HG02623 (cell line): ENCODE measurements around the gene MTF1.
A peak's percentile ranks its signal among the peaks of the same experiment; 100 is the strongest.
"Not testable (repeated sequence)": the region's sequence is repeated elsewhere in the genome, so short reads cannot be mapped to it uniquely, and the experiment has no call there.

Source experiments
- ATAC-seq: cut with Tn5 transposase; IDR thresholded peaks from one replicate; pipeline ENCODE4 v1.9.1; 2021; ENCODE audit warnings: moderate library complexity; ENCODE audit not compliant: unreplicated experiment

MTF1 gene

DNA sequence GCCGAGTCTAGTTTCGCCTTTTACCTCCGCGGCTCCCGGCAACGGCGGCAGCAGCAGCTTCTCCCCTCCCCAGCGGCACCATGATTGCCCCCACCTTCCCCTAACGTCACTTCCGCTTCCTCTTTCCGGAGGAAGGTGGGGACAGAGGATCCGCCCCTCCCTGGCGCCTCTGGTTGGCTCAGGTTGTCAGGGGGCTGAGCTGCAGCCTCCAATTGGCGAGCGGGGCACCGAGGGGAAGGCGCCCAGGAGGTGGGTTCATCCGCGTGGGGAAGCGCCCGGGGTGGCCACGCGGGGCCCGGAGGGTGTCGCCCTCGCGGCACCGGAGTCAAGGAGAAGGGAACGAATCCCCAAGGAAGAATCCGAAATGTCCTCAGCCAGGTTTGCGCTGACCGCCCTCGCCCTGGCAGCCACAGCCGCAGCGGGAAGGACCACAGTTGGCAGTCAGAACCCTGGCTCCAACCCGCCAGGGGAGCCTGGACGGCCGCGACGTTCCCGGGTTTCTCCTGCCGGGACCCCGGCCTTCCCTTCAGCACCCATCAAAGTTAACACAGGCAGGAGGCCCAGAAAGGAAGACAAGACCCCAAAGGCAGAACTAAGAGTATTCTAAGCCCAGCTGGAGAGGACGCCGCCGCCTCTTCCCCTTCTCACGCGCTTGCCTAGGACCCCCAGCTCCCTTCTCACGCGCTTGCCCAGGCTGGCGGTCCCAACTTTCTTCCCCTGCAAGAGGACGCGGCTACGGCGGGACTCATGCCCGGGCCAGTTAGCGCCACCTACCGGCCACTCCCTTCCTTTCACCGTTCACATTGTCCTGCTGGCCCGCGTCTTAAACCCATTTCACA lies at the start of gene MTF1:
Gene MTF1, minus strand, starts transcription at position 86 of the 839 bp plus-strand sequence. CDS start 1,934 bp downstream, outside the sequence.
- ATAC-seq: peak; percentile 89

DNA sequence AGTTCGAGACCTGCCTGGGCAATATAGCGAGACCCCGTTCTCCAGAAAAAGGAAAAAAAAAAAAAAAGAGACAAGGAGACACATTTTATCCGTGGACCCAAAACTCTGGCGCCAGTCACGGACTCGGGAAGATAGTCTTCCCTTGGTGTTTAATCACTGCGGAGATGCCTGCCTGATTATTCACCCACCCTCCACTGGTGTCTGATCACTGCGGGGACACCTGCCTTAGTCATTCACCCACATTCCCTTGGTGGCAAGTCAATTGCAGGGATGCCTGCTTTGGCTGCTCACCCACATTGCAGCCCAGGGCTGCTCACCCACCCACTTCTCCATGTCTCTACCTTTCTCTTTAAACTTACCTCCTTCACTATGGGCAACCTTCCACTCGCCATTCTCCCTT lies 49.1 kb upstream of the MTF1 start:
- not testable (repeated sequence) for ATAC-seq

DNA sequence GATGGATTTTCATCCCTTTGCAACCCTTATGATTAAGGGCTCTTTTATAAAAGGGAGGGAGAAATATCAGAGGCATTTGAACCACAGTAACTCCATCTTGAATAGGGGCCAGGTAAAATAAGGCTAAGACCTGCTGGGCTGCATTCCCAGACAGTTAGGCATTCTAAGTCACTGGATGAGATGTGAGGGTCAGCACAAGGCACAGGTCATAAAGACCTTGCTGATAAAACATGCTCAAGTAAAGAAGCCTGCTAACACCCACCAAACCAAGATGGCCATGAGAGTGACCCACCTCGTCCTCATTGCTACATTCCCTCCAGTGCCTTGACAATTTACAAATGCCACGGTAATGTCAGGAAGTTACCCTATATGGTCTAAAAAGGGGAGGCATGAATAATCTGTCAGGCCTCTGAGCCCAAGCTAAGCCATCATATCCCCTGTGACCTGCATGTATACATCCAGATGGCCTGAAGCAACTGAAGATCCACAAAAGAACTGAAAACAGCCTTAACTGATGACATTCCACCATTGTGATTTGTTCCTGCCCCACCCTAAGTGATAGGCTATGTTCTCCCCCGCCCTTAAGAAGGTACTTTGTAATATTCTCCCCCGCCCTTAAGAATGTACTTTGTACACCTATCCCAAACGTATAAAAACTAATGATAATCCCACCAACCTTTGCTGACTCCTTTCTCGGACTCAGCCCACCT lies 48.2 kb upstream of the MTF1 start:
- not testable (repeated sequence) for ATAC-seq

DNA sequence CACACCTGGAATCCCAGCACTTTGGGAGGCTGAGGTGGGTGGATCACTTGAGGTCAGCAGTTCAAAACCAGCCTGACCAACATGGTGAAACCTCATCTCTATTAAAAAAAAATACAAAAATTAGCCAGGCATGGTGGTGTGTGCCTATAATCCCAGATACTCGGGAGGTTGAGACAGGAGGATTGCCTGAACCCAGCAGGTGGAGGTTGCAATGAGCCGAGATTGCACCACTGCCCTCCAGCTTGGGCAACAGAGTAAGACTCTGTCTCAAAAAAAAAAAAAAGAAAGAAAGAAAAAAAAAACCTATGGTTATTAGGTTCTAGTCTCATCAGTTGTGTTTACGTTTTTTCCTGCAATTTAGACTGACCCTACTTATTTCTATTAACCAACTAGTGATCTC lies 47.2 kb upstream of the MTF1 start:
- ATAC-seq: not testable (repeated sequence)

DNA sequence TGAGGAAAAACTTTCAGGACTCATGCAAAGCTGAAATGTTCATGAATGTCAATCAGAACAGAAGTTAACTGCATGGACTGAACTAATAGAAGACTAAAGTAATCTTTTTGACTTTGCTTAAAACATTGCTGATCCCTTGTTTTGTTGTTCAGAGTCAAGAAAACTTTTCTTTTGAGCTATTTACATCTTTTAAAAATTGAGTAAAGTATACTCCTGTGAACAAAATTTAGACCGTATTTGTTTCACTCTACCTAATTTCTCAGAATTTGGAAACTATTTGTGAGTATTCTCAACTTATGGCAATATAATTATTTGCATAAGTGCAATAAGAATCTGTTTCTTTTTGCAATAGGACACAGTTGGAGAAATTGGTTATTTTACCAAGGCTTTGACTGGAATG lies 46.3 kb upstream of the MTF1 start:
- no peak for ATAC-seq

DNA sequence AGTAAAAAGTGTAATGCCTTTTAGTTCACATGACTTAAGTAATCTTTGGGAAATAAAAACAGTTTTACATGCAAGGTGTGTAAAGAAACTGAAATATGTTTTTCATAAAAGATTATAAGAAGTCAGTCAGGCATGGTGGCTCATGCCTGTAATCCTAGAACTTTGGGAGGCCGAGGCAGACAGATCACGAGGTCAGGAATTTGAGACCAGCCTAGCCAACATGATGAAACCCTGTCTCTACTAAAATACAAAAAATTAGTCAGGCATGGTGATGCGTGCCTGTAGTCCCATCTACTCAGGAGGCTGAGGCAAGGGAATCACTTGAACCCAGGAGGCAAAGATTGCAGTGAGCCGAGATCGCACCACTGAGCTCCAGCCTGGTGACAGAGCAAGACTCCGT lies 44.5 kb upstream of the MTF1 start:
- ATAC-seq: not testable (repeated sequence)

DNA sequence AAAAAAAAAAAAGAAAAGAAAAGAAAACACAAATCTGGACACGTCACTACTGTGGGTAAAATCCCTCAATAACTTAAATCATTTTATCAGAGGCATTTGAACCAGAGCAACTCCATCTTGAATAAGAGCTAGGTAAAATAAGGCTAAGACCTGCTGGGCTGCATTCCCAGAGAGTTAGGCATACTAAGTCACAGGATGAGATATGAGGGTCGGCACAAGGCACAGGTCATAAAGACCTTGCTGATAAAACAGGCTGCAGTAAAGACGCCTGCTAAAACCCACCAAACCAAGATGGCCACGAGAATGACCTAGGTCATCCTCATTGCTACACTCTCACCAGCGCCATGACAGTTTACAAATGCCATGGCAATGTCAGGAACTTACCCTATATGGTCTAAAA lies 43.6 kb upstream of the MTF1 start:
- no peak for ATAC-seq

DNA sequence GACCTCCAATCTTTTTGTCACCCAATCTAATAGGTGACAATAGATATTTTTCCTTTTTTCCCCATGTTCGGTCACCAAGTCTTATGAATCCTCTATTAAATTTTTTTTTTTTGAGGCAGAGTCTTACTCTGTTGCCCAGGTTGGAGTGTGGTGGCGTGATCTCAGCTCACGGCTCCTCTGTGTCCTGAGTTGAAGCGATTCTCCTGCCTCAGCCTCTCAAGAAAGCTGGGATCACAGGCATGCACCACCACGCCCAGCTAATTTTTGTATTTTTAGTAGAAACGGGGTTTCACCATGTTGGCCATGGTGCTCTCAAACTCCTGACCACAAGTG lies 42.5 kb upstream of the MTF1 start:
- no peak for ATAC-seq

DNA sequence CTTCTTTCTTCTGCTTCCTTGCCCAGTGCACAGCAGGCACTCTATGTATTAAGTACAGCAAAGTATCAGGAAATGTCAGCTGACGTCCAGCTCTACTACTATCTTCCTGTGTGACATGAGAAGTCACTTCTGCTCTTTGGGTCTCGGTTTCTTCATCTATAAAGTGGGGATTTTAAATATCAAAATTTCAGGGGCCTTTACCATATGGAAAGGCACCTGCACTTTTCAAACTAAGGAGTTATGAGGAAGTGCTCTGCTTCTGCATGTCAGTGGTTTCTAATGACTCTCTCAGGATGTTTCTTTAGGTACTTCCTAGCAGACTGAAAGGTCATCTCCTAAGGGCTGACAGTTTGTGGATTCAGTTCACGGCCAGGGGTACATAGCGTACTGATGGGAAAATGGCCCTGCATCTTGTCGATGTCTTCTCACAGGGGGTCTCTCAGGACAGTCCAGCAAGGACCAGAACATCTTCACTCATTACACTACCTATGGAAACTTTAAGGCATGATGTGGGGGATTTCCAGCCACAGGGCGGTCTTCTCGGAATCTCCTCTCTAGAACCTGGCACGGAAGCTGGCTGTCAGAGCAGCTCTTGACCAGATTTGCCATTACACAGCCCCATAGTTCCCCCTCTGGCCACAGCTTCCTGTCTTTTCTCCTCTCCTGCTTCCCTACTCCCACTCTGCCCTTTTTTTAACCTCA lies 42.0 kb upstream of the MTF1 start:
- no peak for ATAC-seq

DNA sequence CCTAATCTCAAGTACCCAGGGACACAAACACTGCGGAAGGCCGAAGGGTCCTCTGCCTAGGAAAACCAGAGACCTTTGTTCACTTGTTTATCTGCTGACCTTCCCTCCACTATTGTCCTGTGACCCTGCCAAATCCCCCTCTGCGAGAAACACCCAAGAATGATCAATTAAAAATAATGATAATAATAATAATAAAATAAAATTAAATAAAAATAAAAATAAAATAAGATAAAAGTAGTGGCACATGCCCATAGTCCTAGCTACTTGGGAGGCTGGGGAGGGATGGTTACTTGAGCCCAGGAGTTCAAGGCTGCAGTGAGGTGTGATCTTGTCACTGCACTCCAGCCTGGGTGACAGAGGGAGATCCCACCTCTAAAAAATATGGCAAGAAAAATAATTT lies 38.2 kb upstream of the MTF1 start:
- ATAC-seq: not testable (repeated sequence)

DNA sequence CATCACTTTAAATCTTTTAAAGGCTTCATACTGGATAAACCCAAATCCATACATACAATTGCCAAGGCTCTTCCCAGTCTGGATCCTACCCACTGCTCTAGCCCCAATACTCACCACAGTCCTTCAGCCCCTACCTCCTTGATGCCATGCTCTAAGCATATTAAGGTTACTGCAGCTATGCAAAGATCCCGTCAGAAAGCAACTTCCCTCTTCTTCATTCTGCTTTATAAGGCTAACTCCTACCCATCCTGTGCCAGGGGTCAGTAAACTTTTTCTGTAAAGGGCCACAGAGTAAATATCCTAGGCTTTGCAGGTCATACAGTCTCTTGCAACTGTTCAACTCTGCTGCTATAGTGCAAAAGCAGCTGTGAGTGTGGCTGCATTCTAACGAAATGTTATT lies 34.3 kb upstream of the MTF1 start:
- ATAC-seq: no peak

DNA sequence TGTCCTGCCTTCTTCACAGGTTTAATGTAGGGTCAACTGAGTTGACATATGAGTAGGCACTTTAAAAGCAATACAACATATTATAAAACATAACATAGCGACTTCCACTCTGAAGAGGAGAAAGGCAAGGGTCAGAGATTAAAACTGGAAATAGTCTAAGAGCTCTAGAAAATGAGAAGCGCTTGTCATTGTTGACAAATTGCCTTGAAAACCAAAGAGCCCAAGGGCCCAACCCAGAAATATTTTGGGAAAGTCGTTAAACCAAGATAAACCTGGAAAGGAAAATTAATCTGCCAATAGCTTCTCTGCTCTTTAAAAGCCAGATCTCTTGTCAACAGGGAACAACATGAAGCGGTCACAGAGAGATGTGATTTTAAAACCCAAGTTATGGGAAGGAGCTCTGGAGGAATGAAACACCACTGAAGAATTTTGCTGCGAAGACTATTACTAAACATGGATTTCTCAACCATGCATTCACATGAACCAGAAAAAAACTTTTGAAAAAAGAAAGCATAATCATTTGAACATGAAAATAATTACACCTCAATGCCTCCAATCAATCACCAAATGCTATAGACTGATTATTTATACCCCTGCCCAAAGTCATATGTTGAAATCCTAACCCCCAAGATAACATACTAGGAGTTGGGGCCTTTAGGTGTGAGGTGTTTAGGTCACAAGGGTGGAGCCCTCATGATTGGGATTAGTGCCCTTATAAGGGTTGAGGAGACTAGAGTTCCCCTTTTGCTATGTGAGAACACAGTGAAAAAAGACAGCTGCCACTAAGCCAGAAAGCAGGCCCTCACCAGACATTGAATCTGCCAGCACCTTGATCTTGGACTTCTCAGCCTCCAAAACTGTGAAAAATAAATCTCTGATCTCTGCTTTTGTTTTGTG lies 33.0 kb upstream of the MTF1 start:
- no peak for ATAC-seq

DNA sequence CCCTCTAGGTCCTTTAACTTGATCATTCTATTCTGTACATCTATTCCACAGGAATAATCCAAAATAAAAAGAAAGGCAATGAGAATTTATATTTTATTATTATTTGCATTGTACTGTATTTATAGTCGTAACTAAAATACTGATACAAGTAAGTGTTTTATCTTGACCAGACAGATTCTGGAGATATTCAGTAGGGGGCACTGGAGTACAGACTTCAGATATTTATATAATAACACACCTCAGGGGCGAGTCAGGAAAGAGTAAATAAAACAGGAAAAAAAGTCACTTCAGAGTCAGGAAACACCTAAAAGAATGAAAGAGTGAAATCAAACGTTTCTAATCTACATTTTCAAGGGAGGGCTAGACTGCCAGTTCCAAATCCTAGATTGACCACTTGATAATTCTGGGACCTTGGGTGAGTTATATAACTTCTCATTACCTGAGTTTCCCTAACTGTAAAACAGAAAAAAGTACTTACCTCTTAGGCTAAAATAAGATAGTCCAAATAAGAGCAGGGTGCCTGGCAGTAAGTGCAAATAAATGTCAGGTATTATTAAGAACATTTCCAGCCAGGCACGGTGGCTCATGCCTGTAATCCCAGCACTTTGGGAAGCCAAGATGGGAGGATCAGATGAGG lies 31.1 kb upstream of the MTF1 start:
- ATAC-seq: no peak

DNA sequence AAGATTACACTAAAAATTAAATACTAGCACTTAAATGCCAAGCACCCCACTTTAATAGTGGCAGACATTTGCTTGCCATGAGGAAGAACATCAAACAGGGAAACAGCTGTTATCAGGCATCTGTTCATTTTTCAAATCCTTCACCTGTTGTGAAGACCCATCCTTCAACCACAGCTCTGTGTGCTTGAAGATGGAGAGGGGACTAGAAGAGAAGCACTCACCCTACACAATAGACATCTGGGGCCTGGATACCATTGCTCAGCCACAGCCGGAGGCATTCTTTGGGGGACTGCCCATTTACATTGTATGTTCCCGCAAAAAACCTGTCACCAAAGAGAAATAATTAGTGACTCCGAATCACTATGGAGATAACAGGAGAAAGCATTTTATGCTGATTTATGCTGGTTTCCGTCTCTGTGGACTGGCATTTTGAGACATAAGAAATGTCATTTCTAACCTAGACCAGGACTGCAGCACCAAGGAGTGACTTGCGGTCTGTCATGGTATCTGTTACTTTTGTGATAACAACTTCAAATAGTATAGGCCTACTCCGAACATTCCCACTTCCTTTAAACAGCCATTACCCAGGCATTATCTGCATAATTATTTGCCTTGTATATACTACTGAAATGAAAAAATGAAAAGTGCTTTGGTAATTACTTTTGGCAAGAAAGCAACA lies 28.8 kb upstream of the MTF1 start:
- no peak for ATAC-seq

DNA sequence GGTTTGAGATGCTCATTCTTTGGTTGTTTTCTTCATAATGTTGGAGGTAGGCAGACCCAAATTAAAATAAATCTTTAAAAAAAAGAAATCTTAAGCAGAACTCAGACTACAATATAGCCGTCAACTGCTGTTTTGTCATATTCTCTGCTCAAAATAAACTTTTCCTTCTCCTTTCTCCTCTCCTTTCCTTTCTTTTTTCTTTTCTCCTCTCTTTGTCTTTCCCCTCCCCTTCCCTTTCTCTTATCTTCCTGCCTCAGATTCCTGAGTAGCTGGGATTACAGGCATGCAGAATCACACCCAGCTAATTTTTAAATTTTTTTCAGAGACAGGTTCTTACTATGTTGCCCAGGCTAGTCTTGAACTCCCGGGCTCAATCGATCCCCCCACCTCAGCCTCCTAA lies 24.8 kb upstream of the MTF1 start:
- no peak for ATAC-seq

DNA sequence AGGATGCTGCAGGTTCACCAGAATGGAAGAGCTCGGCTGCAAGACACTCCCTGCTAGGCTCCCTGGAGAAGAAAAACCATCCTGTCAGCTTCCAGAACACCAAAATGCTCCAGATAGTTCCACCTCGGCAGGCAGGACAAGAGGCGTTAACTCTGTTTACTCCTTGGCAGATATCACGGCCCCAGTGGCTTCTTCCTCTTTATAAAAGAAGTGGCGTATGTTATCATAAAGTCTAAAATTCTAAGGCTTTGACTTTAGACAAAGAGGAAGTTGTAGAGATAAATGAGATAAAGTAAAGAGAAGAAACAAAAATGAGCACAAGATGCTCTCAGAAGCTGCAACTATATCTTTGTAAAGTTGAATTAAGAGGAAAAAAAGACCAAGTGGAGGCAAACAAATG lies 24.3 kb upstream of the MTF1 start:
- ATAC-seq: no peak

DNA sequence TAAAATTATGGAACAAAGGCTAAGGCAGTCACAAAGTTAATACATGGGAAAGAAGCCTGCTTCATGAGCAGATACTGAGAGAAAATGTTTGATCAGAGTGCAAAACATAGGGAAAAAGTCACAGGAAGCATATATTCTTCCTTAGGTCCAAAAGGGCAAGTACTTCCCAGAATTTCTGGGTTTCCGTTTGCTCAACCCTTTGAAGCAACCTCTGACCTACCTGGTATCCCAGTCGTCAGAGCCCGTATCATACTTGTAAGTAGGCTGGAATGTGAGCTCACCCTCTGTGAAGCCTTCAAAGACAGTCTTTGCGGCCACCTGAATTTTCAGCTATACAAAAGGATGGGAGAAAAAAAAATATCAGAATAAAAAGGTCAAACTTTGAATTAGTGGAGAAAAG lies 20.5 kb upstream of the MTF1 start:
- no peak for ATAC-seq

DNA sequence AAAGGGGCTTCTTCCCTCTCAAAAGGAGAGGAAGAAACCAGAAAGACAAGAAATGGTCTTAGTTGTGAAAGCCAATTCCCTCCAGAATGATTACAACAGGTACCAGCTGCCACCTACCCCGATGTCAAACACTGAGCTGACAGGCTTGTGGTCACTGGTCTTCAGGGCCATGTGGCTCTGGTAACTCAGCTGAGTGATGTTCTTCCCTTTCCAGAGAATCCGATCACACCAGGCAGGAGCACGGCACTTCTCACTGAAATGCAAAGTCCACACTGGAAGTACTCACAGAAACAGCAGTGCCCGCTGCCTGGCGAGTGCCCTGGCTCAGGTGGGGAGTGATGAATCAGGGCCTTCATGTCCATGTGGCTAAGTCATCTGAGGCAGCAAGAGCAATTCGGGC lies 18.7 kb upstream of the MTF1 start:
- ATAC-seq: no peak

DNA sequence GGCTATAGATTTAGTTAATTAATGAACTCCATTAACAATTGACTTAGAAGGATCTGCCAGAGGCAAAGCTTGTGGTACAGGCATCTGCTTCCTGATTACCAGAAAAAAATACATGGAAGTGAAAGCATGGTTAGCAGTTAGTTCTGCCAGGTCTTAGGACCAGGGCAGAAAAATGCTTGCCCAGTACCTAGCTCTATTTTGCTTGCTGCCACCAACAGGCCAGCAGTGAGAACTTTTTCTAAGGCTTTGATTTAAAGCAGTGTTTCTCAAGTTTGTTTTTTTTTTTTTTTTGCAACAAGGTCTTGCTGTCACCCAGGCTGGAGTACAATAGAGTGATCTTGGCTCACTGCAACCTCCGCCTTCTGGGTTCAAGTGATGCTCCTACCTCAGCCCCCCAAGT lies 16.4 kb upstream of the MTF1 start:
- no peak for ATAC-seq

DNA sequence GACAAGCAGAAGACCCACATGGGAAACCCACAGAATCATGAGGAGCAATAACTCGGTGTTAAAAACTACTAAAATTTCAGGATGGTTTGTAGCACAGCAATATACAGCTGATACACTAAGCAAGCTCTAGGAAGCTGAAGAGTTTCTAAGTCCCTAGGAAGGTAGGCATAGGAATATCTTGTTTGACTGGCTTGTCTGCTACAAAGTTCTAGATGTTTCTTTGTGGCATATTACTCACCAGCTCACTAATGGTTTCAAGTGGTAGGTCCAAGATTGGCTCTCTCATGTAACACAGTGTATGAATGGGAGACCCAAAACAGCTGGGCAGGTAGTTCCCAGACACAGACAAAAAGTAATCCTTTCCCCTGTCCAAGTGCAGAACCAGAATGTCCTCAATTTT lies 13.3 kb upstream of the MTF1 start:
- ATAC-seq: no peak
